GM19438 (cell line): ENCODE results near the gene IZUMO4.

Experiments
- ATAC-seq: cut with Tn5 transposase; IDR thresholded peaks from one replicate; pipeline ENCODE4 v1.9.1; 2021; ENCODE audit warnings: low read depth; ENCODE audit not compliant: unreplicated experiment

IZUMO4 gene

DNA sequence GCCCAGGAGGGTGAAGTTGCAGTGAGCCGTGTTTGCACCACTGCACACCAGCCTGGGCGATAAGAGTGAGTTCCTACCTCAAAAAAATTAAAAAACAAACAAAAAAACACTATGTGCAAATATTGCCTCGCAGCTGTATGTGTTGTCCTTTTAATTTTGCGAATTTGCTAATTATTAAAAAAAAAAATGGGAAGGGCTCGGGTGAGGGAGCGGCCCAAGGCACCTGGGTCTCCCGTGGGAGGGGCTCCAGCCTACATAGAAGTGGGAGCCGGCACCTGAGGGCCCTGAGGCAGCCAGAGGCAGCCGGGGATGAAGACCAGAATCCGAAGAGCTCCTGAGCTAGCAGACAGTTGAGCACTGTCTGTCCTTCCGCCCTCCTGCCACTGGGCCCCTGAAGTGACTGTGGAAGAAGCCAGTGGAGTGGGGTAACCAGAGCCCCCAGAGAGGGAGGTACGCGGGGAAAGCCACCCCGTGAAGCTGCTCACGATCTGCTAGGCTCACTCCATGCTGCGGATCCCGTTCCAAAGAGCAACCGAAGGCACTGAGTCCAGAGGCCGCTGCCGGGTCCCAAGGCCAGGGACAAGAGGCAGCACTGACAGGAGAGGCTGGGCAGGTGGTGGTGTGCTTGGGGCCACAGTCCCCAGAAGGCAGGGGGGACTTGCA, 6.5 kb downstream of the IZUMO4 start:
- ATAC-seq = no peak

DNA sequence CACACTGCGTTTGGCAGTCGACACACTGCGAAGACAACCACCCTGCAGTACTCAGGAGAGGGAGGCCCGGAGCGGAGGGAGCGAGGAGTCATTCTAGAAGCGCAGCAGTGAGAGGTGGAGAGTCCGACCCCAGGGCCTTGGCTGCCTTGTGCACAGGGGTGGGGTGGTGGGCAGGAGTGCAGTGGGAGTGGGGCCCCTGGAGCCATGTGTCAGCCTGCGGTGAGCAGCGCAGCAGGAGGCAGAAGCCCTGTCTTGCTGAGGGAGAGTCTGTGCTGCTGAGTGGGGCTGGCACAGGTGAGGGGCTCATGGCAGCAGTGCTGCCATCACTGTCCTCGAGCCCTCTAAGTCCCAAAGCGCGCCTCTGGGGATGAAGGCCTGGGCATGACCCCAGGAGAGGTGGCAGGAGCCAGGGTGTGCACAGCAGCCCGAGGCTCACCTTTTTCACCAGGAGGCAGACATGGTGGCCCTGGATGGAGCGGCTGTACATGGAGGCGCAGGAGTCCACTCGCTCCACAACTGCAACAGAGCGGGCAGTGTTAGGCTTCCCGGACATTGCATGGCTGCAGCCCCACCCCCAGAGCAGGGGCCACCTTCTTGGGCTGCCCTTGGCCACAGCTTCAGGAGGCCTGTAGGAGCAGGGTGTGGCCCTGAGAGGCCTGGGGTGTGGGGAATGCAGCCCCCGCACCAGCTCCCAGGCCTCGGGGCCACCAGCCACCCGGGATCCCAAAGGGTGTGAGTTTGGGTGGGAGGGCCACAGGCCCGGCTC, 11.7 kb downstream of the IZUMO4 start:
- ATAC-seq = no peak

DNA sequence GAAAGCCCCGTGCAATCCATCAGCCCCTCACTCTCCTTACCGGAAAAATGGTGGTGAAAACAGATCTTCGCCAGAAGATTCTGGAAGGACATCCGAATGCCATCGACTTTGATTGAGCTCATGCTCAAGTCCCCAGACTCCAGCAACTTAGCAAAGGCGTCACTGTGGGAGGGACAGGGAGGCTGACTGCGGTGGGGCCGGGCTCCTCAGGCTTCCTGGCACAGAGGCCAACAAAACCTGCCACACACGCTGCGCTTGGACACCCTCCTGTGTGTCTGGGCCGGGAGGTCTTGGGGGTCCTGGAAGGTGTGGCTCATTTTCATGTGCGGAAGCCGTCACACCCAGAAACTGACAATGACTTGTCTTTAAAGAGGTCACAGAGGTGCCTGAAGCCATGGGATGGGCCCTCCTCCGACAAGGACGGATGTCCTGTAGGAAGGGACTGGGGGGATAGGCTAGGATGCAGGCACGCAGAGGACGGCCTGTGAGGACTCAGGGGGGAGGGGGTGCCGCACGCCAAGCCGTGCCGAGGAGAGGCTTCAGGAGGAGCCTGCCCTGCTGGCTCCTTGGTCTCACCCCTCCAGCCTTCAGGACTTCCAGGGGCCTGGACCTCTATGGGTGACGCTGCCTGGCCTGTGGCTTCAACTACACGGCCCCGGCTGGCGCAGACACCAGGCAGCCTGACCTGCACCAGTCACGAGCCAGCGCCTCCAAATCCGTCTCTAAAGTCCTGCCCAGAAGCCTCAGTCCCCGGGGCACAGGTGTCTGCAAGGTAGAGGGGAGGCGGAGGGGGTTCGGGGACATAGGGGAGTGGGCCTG, 12.5 kb downstream of the IZUMO4 start:
- no peak for ATAC-seq

DNA sequence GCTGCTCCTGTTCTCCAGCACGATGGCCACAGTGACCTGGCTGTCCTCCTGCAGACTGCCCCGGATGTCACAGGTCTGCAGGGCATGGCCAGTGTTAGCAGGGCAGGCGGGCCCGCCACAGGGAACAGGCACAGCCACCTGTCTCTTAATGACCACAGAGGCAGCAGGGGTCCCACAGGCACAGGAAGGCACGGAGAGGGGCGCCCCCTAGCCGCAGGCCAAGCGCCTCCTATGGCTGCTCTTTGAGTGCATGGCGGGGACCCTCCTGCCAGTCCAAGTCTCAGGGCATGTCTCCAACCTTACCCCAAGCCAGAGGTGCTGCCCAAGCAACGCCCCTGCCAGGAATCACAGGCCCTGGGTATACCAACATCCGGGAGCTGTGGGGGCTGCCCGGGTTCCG, 14.1 kb downstream of the IZUMO4 start:
- no peak for ATAC-seq

DNA sequence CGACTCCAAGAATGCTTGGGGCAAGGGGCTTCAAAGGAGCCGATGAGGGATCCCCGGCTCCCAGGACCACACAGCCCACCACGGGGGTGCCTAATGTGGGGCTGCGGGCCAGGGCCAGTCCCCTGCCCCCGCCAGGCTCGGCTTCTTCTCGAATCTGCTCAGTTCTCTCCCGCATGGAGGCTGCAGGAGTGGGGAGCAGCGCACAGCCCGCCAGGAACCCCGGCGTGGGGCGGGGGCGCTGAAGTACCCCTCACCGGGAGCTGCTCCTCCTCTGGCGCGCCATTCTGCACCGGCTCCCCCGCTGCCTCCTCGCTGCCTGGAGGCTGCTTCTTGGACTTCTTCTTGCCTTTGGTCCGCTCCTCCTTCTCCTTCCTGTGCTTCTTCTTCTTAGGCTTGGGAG, 14.7 kb downstream of the IZUMO4 start:
- no peak for ATAC-seq

DNA sequence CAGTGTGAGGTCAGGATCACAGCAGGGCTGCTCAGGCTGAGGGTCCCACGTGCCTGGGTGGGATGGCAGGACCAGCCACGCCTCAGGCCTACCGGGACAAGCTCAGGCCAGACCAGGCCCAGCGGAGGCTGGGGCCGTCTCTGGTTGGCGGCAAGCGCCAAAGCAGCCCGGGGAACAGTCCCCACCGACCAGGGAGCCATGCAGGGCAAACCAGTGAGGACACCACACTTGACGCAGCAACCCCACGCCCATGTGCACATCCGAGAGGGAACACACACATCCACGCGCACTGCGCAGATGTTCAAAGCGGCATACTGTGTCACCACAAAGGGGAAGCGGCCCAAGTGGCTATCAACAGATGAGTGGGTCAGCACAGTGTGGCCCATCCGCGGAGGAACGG, 15.2 kb downstream of the IZUMO4 start:
- no peak for ATAC-seq

DNA sequence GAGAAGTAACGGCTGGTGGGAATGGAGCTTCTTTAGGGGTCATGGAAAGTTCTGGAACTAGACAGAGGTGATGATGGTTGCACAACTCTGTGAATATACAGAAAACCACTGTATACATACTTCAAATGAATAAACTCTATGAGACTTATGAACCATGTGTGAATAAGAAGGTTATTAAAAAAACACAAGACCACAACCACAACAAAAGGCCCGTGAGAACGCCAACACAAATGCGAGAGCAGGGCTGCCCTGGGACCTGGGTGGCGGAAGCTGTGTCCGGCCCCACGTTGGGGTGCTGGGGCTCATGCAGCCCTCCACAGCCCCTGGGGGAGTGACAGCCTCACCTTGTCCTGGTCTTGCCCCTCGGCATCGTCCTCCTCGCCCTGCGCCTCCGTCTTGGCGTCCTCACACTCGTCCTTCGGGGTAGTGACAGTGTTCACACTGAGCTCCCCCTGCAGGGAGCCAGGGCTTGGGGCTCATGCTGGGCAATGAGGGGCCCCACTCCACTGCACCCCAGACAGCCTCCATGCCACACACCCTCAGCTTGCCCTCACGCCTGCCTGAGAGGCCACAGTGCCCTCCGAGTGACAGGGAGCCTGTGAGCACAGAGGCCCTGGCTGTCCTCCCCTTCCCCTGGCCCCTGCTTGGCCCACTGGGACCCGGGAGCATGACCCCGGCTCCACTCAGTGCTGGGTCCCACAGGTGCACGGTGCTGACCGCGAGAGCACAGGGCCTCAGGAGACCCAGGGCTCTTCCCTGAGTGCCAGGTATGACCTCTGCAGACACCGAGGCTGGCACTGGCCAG, 16.0 kb downstream of the IZUMO4 start:
- no peak for ATAC-seq

DNA sequence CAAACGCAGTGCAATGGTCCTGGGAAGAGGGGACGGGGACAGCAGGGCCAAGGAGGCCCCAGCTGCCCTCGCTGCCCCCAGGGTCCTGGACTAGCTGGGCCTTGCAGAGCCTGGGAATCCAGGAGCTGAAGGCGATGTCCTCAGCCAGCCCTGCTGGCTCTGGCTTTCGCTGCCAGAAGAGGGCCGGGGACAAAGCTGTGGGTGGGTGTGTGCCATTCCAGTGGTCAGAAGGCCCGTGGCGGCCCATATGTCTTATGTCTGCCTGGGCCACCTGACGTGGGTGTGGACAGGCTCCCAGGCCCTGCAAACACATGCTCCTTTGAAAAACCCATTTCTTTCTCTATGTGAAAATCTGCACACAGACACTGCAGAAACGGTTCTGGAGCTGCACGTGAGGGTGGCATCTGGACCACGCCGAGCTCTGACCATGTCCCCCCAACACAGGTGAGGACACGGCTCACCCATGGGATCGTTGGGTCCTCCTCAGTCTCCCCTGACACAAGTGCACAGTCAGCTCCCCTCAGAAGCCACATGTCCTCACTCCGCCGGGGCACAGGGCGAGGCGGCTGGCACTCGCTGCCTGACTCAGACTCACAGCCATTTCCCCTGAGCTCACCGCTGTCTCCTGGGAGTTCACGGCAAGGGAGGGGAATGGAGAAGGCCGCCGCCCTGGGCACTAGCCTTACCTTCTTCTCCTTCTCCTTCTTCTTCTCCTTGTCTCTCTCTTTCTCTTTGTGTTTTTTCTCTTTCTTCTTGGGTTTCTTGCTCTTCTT, 16.9 kb downstream of the IZUMO4 start:
- no peak for ATAC-seq

DNA sequence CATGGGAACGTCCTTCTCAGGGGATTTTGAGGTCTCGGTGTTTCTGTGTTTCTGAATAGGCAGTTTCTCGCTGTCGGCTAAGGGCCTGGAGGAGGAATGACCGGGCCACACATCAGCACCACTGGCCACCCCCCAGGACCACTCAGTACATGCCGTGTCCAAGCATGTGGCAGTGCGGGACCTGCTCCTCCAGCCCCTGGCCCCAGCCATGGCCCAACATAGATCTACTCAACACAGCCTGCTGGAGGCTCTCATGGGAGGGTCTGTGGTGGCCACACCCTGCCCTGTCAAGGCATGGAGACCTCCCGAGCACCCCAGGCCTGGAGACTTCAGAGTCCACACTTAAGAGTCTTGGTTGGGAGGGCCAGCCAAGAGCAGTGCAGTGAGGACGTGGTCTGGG, 17.5 kb downstream of the IZUMO4 start:
- no peak for ATAC-seq

DNA sequence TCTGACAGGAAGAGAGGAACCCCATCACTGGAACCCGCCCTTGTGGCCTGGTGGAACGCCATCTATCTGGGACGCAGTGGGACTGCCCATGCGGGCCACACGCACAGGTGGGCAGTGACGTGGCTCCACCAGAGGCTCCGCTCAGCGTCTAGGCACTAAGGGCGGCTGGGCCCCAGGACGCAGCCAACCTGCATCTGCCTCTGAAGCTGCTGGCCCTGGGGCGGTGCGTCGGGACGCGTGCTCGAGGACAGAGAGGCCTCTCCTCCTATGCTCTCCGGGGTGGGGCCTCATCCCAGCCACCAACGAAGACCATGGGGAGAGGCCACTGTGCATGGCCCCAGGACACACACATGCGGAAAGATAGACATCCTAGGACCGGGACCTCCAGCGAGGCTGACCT, 18.1 kb downstream of the IZUMO4 start:
- no peak for ATAC-seq

DNA sequence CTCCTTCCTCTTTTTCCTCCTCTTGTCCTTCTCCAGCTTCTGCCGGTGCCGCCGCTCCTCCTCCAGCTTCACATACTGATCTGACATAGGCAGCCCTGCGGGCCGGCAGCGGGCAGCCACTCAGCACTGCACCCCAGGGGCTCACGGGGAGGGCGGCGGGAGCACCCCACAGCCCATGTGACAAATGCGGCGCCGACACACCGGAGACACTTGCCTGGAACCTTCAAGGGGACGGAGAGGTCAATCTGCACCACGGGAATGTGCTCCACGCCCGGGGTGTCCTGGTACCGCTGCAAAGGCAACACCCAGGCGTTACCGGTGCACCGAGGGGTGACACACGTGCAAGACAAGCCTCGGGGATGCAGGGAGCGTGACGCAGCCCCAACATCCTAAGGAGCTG, 18.6 kb downstream of the IZUMO4 start:
- ATAC-seq = no peak

DNA sequence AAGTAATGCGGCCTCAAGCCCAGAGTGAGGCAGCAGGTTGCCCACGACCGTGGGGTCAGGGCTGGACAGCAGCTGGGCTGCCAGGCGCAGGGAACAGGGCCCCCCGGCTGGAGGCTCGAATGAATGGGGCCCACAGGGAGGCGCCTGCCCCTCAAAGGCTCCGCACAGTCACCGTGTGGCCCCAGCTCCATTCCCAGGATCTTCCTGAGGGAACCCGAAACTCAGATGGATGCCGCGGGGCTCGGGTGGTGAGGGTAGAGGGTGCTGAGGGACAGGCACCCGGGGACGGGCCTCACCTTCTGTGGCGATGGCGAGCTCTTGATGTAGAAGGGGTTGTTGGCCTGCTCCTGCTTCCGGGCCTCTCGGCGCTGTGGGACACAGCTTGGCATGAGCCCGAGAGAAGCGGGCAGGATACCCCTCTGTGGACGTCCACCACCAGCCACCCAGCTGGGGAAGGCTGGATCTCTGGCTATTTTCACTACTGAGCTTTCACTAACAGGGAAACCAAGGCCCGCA, 19.3 kb downstream of the IZUMO4 start:
- no peak for ATAC-seq

DNA sequence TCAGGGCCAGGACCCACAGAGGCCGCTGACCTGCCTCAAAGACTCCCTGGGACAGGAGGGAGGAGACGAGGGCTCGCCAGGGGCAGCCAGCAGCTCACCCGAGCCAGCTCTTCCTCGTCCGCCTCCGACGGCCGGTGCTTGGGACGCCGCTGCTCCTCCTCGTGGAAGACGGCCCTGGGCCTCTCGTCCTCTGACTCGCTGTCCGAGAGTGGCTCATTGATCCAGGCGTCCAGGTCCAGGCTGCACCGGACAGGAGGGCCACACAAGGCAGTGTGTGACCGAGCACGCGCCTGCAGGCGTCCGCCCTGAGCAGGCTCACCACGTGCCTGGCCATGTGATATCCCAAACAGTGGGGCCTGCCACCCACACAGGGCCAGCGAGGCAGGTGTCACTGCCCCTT, 19.8 kb downstream of the IZUMO4 start:
- no peak for ATAC-seq

DNA sequence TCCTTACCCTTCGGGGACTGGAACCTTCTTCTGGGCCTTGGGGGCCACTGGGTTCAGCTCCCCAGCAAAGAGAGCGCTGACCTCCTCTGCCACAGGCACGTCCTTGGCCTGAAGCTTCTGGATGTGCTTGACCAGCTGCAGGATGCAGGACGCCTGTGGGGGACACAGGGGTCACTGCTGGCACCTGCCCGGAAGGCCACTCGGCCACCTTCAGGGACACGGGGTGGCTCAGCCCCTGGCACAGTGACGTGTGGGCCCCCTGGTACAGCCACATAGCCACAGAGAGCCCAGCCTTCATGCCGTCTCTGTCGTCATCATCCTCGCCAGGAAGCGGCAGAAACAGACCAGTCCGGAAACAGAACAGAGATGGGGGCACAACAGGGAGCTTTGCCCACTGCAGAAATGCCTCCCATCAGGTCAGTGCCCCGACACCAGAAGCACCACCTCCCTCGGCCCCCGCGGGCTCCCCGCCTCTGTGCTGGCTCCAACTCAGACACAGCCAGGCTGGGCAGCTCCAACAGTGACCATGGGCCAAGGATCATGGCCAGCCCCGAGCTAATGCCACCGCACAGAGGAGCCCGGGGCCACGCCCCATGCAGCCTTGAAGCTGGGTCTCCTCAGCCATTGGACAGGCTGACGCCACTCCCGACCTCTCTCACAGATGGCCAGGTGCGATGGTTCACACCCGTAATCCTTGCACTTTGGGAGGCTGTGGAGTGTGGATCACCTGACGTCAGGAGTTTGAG, 20.7 kb downstream of the IZUMO4 start:
- no peak for ATAC-seq

DNA sequence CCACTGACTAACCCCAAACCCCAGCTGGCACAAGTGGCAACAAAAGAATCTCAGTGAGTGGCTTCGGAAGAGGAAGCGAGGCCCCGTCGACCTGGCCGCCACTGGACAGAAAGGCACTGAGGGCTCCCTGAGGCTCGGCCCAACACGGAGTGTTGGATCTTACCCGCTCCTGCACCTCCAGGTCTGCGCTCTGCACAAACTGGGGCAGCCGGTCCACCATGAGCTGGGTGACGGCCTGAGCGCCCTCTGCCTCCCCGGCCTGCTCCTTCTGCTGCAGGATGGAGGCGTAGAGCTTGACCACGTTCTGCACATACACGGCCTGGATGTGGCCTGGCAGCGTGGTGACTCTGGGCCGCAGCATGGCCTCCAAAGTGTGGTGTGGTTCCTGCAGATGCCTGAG, 21.7 kb downstream of the IZUMO4 start:
- ATAC-seq = no peak

DNA sequence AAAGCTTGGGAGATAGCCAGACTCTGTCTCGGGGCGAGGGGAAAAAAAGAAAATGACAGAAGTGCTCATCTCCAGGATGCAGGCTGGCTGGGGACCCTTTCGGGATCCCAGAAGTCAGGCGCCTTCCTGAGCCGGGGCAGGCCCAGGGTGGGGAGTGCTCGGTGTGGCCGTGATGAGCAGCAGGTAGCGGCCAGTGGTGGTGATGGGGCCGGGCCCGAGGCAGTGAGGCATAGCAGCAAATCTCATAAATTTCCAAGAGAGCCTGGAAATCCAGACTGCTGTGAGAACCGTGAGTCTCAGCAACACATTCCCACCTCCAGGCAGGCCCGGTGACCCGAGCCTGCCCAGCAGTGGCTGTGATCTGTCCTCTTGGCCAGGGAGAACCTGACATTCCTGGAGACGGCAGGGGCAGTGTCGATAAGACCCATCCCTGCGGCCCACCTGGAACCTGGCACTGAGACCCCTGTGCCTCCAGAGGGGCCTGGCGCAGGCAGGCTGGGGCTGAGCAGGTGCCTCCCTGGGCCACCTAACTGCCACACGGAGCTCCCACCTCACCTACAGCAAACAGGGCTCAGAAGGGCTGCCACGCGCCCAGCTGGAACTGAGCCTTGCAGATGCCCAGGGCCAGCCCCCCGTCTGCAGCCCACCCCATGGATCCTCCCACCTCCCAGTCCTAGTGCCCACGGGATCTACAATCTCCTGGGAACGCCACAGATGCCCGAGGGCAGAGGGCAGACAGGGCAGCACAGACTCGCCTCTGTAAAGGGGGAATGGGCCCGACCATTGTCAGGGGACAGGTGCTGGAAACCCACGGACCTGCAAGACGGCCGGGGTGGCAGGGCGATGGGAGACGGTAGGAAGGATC, 23.4 kb downstream of the IZUMO4 start:
- ATAC-seq = no peak

DNA sequence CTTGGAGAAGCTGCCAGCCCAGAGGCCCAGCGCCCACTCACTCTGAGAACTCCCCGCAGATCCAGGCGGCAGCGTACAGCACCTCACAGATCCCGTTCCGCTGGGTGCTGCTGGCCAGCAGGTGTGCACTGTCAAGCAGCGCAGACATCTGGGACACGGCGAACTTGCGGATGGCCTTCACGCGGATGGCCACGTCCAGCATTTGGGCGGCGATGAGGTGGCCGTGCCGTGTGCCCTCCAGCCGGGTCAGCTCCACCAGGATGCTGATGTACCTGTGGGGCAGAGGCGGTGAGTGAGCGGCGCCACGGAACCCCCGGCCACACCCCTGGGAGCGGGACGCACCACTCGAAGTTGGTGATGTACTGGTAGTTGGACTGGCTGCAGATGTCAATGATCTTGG, 24.1 kb downstream of the IZUMO4 start:
- ATAC-seq = no peak

DNA sequence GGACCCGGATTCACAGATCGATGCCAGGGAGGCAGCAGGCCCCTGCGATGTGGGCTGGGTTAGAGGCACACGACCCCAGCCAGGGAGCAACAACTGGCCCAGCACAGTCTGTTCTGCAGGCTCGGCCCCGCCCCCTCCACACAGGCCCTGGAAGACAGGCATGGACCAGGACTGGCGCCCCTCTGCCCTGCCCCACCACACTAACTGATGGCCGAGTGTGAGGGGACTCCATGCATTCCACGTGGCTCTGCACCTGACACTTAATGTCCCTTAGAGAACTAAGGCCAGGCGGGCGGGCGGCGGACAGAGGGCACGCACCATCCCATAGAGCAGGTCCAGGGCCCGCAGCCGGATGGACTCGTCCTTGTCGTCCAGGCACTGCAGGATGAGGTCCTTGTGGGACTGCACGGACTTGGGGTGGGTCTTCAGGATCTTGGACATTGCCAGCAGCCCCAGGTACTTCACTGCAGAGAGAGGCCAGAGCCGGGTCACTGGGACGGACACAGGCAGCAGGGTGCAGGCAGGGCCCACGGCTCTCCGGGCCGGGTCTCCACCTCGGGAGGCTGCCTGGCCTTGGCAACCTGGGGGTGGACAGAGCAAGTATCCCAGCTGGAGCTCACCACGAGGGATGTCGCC, 24.8 kb downstream of the IZUMO4 start:
- ATAC-seq = no peak
